Testis (tissue), 3 donors: ENCODE results near the gene KCP. TPM values are rescaled to one million over a fixed set of nuclear protein-coding genes. Genes with fewer than 3 reads are reported as not detected.
A peak's percentile ranks its signal among the peaks of the same experiment; 100 is the strongest.

ENCODE experiments used
- DNase-seq: peaks from one replicate; pipeline ENCODE4 v3.0.0-alpha.2; 2019
- H3K27ac ChIP-seq, 2 donors: fragments of 200-600 bp; sonication (generic); one replicate each; pipeline ENCODE4 v1.5.1; 2019
- H3K27me3 ChIP-seq: fragments of 200-600 bp; sonication (generic); one replicate; pipeline ENCODE4 v1.5.1; 2019
- H3K36me3 ChIP-seq: fragments of 200-600 bp; sonication (generic); one replicate; pipeline ENCODE4 v1.5.1; 2017; ENCODE audit warnings: low read depth; ENCODE audit errors: missing control alignments
- H3K4me1 ChIP-seq: fragments of 200-600 bp; sonication (generic); one replicate; pipeline ENCODE4 v1.5.1; 2019
- H3K4me3 ChIP-seq, 2 donors: fragments of 200-600 bp; sonication (generic); one replicate each; pipeline ENCODE4 v1.5.1; 2017 to 2019
- H3K9me3 ChIP-seq: fragments of 200-600 bp; sonication (generic); one replicate; pipeline ENCODE4 v1.5.1; 2017
- POLR2A ChIP-seq: fragments of 450-650 bp; IDR thresholded peaks from one replicate; pipeline ENCODE4 v1.6.1; 2017; ENCODE audit warnings: antibody characterized with exemption, mild to moderate bottlenecking, moderate library complexity
- WGBS, 2 donors: methylation state at CpG; one replicate each; pipeline ENCODE4 v1.1.5; 2018; 5-methylcytosine and 5-hydroxymethylcytosine counted together
- intact Hi-C: fragments of 100-400 bp; cut with DNase I; formaldehyde crosslinking; loops from one replicate; pipeline ENCODE4 v1.15.1; 2023; ENCODE audit warnings: low total_unique reads
- polyA plus RNA-seq: library from polyadenylated mRNA; stranded (reverse); fragments of 350-450 nt; fragmentation: Illumina TruSeq; extraction: RNeasy Lipid Tissue Mini Kit (QIAGEN cat#74804); gene quantifications from one replicate; pipeline ENCODE4 v1.2.3, GENCODE V29; 2014; ENCODE audit warnings: low read depth, low replicate concordance; ENCODE audit not compliant: insufficient read depth
- total RNA-seq, 2 donors: library from RNA; depleted of rRNA; stranded (reverse); fragments of >200 nt; gene quantifications; one replicate each; pipeline ENCODE4 v1.2.3, GENCODE V29; 2016
- TF ChIP-seq, protein P1 (sequence below), 3 experiments: fragments of 450-650 bp in 2 of 3; fragments of 200-600 bp in 1 of 3; sonication (generic) in 1 of 3; IDR thresholded peaks; one replicate each; pipeline ENCODE4 v1.5.1; 2016 to 2019; ENCODE audit warnings: antibody characterized with exemption in 3 of 3, mild to moderate bottlenecking in 2 of 3, moderate library complexity in 1 of 3

Gene KCP
- total and polyA plus RNA-seq, 3 donors from 2014 or later: 0.68 to 1.4 (median 1.2) TPM

DNA sequence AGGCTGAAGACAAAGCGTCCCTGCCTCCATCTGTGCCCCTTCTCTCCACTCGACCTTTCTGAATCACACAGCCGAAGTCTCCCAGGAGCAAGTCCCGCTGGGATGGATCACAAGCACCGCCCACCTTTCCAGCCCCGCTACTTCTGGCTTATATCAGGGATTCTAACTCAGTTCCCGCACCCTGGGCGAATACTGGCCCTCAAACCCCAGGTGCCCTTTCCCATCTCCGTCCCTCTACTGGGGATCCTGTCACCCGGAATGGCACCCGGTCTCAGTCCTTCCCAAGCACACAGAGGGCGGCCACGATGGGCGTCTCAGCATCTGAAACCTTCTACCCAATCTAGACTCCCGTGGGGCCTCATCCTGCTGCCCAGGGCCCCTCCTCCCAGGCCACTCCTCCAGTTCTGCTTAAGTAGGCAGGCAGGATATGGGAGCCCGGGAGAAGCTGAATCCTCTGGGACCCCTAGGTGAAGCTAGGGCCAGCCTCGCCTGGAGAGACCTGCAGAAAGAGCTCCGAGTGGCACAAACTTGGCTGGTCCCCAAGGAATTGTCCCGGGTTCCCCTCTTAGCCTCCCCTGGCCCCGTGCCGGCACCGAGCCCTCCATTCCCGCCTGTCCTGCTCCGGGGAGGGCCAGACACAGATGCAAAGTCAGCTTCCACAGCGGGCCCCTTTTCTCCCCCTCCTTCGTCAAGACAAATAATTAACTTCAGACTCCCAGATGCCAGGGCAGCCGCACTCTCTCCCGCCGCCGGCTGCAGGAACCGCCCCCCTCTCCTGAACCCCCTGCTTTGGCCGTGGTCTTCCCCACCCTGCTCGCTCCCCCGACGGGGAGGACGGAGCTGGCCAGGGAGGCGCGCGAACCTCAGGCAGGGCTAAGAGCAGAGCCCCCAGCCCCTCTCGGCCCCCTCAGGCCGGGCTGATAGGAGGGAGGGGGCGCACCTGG, 612 bp downstream of the KCP start:
- Histone ChIP-seq H3K9me3 (no peaks in the 10 kb centered on the region), H3K4me1 (no peaks in the 10 kb centered on the region), H3K4me3 (peak overlapping the region in 1 of 2 donors; percentile 20), H3K36me3 (no peaks in the 10 kb centered on the region), H3K27me3 (no peaks in the 10 kb centered on the region), H3K27ac (no peak overlapping the region)
- no peak for TF ChIP-seq POLR2A
- TF ChIP-seq, protein P1, sequence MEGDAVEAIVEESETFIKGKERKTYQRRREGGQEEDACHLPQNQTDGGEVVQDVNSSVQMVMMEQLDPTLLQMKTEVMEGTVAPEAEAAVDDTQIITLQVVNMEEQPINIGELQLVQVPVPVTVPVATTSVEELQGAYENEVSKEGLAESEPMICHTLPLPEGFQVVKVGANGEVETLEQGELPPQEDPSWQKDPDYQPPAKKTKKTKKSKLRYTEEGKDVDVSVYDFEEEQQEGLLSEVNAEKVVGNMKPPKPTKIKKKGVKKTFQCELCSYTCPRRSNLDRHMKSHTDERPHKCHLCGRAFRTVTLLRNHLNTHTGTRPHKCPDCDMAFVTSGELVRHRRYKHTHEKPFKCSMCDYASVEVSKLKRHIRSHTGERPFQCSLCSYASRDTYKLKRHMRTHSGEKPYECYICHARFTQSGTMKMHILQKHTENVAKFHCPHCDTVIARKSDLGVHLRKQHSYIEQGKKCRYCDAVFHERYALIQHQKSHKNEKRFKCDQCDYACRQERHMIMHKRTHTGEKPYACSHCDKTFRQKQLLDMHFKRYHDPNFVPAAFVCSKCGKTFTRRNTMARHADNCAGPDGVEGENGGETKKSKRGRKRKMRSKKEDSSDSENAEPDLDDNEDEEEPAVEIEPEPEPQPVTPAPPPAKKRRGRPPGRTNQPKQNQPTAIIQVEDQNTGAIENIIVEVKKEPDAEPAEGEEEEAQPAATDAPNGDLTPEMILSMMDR (IDR thresholded peaks at IDR 0.05): no peak
- no peak for DNase-seq
- intact Hi-C loops: no loop called here
- WGBS, 2 donors: 4 to 18% methylated on average over 32 to 37 of the region's 42 CpGs

DNA sequence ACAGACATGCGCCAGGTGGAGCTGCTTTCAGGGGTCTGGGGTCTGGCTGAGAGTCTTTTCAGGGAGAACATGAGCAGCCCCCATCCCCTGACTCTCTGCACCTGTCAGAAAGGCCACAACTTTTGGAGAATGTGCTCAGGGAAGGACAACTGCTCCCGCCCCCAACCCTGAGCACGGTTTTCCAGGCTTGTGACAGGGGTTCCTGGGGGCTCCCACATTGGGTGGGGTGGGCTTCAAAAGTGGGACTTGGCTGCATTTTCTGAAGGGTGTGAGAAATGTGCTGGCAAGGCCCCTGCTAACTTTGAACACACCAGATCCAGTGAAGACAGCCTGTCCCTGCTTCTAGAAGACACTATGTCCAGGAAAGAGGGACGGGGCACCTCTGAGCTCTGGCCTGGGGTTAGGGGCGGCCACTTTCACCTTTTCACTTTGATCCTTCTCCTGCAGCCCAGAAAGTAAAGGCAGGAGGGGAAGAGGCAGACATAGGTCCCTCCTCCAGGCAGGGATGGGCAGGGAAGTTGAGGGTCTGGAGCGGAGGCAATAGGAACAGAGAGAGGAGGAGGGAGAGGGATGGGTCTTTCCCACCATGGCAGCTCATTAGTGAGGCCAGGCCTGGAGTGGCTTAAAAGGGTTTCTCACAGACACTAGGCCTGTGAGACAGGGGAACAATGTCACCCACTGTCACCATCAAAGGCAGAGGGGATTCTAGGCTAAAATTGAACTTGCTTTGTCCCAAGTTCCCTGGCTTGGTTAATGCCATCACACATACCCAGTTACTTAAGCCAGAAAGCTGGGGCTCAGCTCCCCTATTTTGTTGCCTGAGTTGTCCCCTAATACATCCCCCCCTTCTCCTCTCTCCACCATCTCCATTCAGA, 1.5 kb downstream of the KCP start:
- H3K4me3 ChIP-seq: no peak overlapping the region
- intact Hi-C loops: no loop called here
- 80 to 81% methylated on average over 4 to 6 of the region's 6 CpGs for WGBS, 2 donors

DNA sequence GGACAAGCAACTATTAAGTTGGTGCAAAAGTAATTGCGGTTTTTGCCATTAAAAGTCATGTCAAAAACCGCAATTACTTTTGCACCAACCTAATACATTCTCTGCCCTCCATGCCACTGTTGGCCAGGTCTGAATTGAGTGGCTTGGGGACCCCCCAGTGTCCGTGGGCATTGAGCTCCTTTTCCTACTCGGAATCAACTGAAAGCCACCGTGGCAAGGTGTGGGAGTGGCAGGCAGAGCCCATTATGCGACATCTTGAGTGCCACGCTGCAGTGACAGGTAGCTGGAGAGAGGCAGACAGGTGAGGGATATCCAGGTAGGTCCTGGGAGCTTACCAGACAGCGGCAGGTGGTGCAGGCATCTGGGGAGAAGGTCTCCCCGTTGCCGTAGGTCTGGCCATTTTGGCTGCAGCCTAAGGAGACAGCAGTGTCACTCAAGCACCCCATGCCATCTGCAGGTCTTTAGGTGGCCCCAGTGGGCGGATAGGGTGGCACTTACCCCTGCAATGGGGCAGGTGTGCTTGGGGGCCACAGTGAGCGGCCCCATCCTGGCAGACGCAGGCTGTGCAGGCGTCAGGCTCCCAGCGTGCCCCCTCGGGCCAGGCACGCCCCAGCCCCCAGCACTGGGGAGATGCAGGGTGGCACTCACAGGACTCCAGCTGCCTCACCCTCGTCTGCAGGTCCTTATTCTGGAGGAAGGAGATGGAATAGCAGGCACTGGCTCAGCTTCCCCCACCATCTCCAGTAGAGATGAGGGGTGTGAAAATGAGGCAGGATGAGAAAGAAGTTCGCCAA, 3.5 kb downstream of the KCP start:
- H3K27me3 ChIP-seq: no peaks in the 10 kb centered on the region
- H3K9me3 ChIP-seq: no peaks in the 10 kb centered on the region
- H3K36me3 ChIP-seq: no peaks in the 10 kb centered on the region
- H3K27ac ChIP-seq: no peak overlapping the region
- DNase-seq: no peak
- no peak overlapping the region for H3K4me3 ChIP-seq
- TF ChIP-seq POLR2A: no peak
- TF ChIP-seq, protein P1 (IDR thresholded peaks at IDR 0.05): no peak
- intact Hi-C loops: no loop called here
- H3K4me1 ChIP-seq: no peaks in the 10 kb centered on the region
- WGBS, 2 donors: 85 to 88% methylated on average over 8 to 19 of the region's 19 CpGs

More for the DNA sequence above, 1.5 kb downstream of the KCP start:
- Histone ChIP-seq H3K9me3 (no peaks in the 10 kb centered on the region), H3K36me3 (no peaks in the 10 kb centered on the region), H3K27ac (no peak overlapping the region), H3K4me1 (no peaks in the 10 kb centered on the region), H3K27me3 (no peaks in the 10 kb centered on the region)
- no peak for DNase-seq
- no peak for TF ChIP-seq POLR2A
- TF ChIP-seq, protein P1 (IDR thresholded peaks at IDR 0.05): no peak

DNA sequence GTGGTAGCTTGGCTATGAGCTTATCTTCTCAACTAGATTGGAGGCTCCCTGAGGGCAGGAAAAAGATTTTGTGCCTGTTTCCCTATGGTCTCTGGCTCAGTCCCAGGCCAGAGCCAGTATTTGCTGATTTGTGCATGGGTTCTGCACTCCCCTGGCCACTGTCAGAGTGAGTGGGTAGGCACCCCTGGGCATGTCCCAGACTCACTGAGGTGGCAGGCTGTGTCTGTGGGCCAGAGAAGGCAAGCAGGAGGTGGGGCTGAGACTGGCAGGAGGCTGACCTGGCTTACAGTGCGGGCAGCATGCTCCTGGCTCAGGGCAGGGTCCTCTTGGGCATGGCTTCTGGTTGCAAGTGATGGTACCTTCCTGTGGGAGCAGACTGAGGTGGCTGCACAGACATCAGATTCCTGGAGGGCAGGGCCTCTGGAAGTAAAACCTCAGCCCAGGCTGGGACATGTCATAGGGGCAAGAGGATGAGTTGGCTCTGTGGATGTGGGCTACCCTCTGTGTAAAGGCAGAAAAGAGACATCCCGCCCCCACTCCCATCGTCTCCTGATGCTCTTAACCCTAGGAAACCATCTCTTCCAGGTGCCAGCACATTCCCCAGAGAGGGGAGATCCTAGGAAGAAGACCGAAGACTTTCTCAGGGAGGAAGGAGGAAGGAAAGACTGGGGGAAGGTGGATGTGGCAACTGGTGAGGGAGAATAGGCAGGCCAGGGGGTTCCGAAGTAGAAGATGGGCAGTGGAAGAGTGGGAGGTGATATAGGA, 4.3 kb downstream of the KCP start:
- intact Hi-C loops: no loop called here
- H3K4me3 ChIP-seq: no peak overlapping the region
- no peaks in the 10 kb centered on the region for H3K9me3 ChIP-seq
- no peaks in the 10 kb centered on the region for H3K27me3 ChIP-seq
- DNase-seq: no peak
- H3K4me1 ChIP-seq: no peaks in the 10 kb centered on the region
- no peak overlapping the region for H3K27ac ChIP-seq
- TF ChIP-seq POLR2A: no peak
- TF ChIP-seq, protein P1 (IDR thresholded peaks at IDR 0.05): no peak
- H3K36me3 ChIP-seq: no peaks in the 10 kb centered on the region
- WGBS, 2 donors: 95 to 96% methylated on average over 5 of the region's 5 CpGs
